HL-60 (cell line): ENCODE results near the gene SPDEF.

Experiments used
- DNase-seq, 2 experiments: peaks; one replicate each; pipeline ENCODE4 v3.0.0-alpha.2; 2010 to 2020; ENCODE audit warnings: low read depth in 1 of 2, low spot score in 1 of 2
- H3K27ac ChIP-seq: fragments of 250-450 bp; sonication (Bioruptor Pico); replicated peaks from 2 replicates; pipeline ENCODE4 v1.5.1; 2020; ENCODE audit warnings: mild to moderate bottlenecking, moderate library complexity
- H3K27me3 ChIP-seq: fragments of 250-450 bp; sonication (Bioruptor Pico); 2 replicates; pipeline ENCODE4 v1.5.1; 2021; ENCODE audit warnings: mild to moderate bottlenecking, moderate library complexity; ENCODE audit not compliant: insufficient read depth, poor library complexity, severe bottlenecking
- H3K4me3 ChIP-seq: replicated peaks from 2 replicates; pipeline ENCODE4 v1.5.1; 2011; ENCODE audit warnings: mild to moderate bottlenecking, control low read depth, low read length; ENCODE audit not compliant: insufficient read depth
- CTCF ChIP-seq: IDR thresholded peaks from one replicate; pipeline ENCODE4 v1.5.1; 2011; ENCODE audit warnings: low read length, control low read depth, inconsistent platforms; ENCODE audit not compliant: insufficient read depth
- GABPA ChIP-seq: IDR thresholded peaks from 2 replicates; pipeline ENCODE4 v1.6.1; 2012; ENCODE audit warnings: low read depth
- POLR2AphosphoS5 ChIP-seq: IDR thresholded peaks from 2 replicates; pipeline ENCODE4 v1.6.1; 2012; ENCODE audit warnings: low read depth
- REST ChIP-seq: IDR thresholded peaks from 2 replicates; pipeline ENCODE4 v1.6.1; 2012; ENCODE audit warnings: low read depth; ENCODE audit not compliant: insufficient replicate concordance
- SPI1 ChIP-seq: IDR thresholded peaks from 2 replicates; pipeline ENCODE4 v1.6.1; 2012; ENCODE audit warnings: low read depth, mild to moderate bottlenecking, borderline replicate concordance

The SPDEF gene

GRCh38 chr6:34547701-34548644, 8.2 kb downstream of the SPDEF start:
- Histone ChIP-seq H3K4me3 (no peak overlapping the region), H3K27me3 (no peaks in the 10 kb centered on the region), H3K27ac (no peak overlapping the region)
- TF ChIP-seq POLR2AphosphoS5 (no peak), GABPA (no peak), SPI1 (no peak), REST (no peak), CTCF (no peak)
- DNase-seq: no peak

- DNase-seq: no peak
- TF ChIP-seq REST (no peak), POLR2AphosphoS5 (no peak), GABPA (no peak), SPI1 (no peak), CTCF (no peak)
- H3K27ac ChIP-seq: no peak overlapping the region
- no peak overlapping the region for H3K4me3 ChIP-seq
- no peaks in the 10 kb centered on the region for H3K27me3 ChIP-seq
These were observed 9.4 kb downstream of the SPDEF start for GRCh38 chr6:34546551-34547321.

- no peak overlapping the region for H3K27ac ChIP-seq
- TF ChIP-seq REST (no peak), GABPA (no peak), POLR2AphosphoS5 (no peak), CTCF (no peak), SPI1 (no peak)
- DNase-seq: no peak
- no peak overlapping the region for H3K4me3 ChIP-seq
- H3K27me3 ChIP-seq: no peaks in the 10 kb centered on the region
These were observed 11.2 kb downstream of the SPDEF start for GRCh38 chr6:34544776-34545471.
